ENCODE measurements around the gene AAGAB. TPM values are rescaled to one million over a fixed set of nuclear protein-coding genes. Genes with fewer than 3 reads are reported as not detected.

Gene AAGAB
- total and polyA plus RNA-seq, 9 donors, result 7.8 to 37.1 (median 22.8) TPM

GRCh38 chr15:67178569-67179210 is 75.8 kb downstream of the AAGAB start:
- peaks cover 14% of the 10 kb centered on the region for H3K4me1 ChIP-seq (ENCODE audit: insufficient read depth)
- intact Hi-C loops (cut with DNase I), result loop anchor here in 1 of 4 donors (10.0 kb wide), 1 partner anchor 1016 kb away; no protein-coding TSS in a partner anchor
- peak overlapping the region in 1 of 2 donors; percentile 17 for H3K27ac ChIP-seq
- H3K36me3 ChIP-seq, result no peaks in the 10 kb centered on the region
- 23 to 33% (median 24%) methylated on average over 11 of the region's 11 CpGs for WGBS, 3 donors
- no peaks in the 10 kb centered on the region for H3K27me3 ChIP-seq
- H3K4me3 ChIP-seq, result no peak overlapping the region
- no peaks in the 10 kb centered on the region for H3K9me3 ChIP-seq
- TF ChIP-seq EP300 (IDR thresholded peaks at IDR 0.05), result no peak
- TF ChIP-seq CTCF (IDR thresholded peaks at IDR 0.05), result no peak
- TF ChIP-seq POLR2A (IDR thresholded peaks at IDR 0.05), result no peak
- peak in 3 of 5 donors; percentile 24 to 76 (median 45) for DNase-seq

GRCh38 chr15:67177752-67178151 is 76.7 kb downstream of the AAGAB start:
- H3K36me3 ChIP-seq, result no peaks in the 10 kb centered on the region
- DNase-seq, result peak in 1 of 5 donors; percentile 22
- no peaks in the 10 kb centered on the region for H3K27me3 ChIP-seq
- H3K9me3 ChIP-seq, result no peaks in the 10 kb centered on the region
- peak overlapping the region in 1 of 2 donors; percentile 17 for H3K27ac ChIP-seq
- 45 to 54% (median 49%) methylated on average over 6 of the region's 6 CpGs for WGBS, 3 donors
- no peak overlapping the region for H3K4me3 ChIP-seq
- intact Hi-C loops (cut with DNase I), result loop anchor here in 1 of 4 donors (10.0 kb wide), 1 partner anchor 1017 kb away; no protein-coding TSS in a partner anchor
- H3K4me1 ChIP-seq (ENCODE audit: insufficient read depth), result peaks cover 14% of the 10 kb centered on the region
- no peak for TF ChIP-seq EP300 (IDR thresholded peaks at IDR 0.05)
- no peak for TF ChIP-seq POLR2A (IDR thresholded peaks at IDR 0.05)
- no peak for TF ChIP-seq CTCF (IDR thresholded peaks at IDR 0.05)

- Histone ChIP-seq H3K27me3 (no peaks in the 10 kb centered on the region), H3K4me1 (ENCODE audit: insufficient read depth) (peaks cover 16% of the 10 kb centered on the region), H3K27ac (no peak overlapping the region), H3K9me3 (no peaks in the 10 kb centered on the region), H3K4me3 (no peak overlapping the region), H3K36me3 (no peaks in the 10 kb centered on the region)
- TF ChIP-seq EP300 (IDR thresholded peaks at IDR 0.05), result no peak
- TF ChIP-seq POLR2A (IDR thresholded peaks at IDR 0.05), result no peak
- no peak for TF ChIP-seq CTCF (IDR thresholded peaks at IDR 0.05)
- intact Hi-C loops (cut with DNase I), result loop anchor here in 1 of 4 donors (10.0 kb wide), 1 partner anchor 1018 kb away; no protein-coding TSS in a partner anchor
- WGBS, 3 donors, result 78 to 84% (median 78%) methylated on average over 14 of the region's 14 CpGs
- peak in 2 of 5 donors; percentile 22 to 34 for DNase-seq
Measured at GRCh38 chr15:67176195-67176971, 78.1 kb downstream of the AAGAB start.

- intact Hi-C loops (cut with DNase I), result loop anchor here in 1 of 4 donors (10.0 kb wide), 1 partner anchor 1019 kb away; no protein-coding TSS in a partner anchor
- H3K27me3 ChIP-seq, result no peaks in the 10 kb centered on the region
- no peak overlapping the region for H3K27ac ChIP-seq
- H3K9me3 ChIP-seq, result no peaks in the 10 kb centered on the region
- peaks cover 18% of the 10 kb centered on the region for H3K4me1 ChIP-seq (ENCODE audit: insufficient read depth)
- no peak overlapping the region for H3K4me3 ChIP-seq
- no peak for TF ChIP-seq POLR2A (IDR thresholded peaks at IDR 0.05)
- no peak for TF ChIP-seq CTCF (IDR thresholded peaks at IDR 0.05)
- no peak for TF ChIP-seq EP300 (IDR thresholded peaks at IDR 0.05)
- no peaks in the 10 kb centered on the region for H3K36me3 ChIP-seq
- WGBS, 3 donors, result 85 to 92% (median 90%) methylated on average over 11 of the region's 11 CpGs
- DNase-seq, result peak in 3 of 5 donors; percentile 16 to 35 (median 22)
Measured at GRCh38 chr15:67175643-67176071, 78.8 kb downstream of the AAGAB start.
